CD4-positive, alpha-beta T cell treated with Interleukin-21 for 1 hour (primary cell): Measurements from ENCODE around the gene C10orf71.
A peak's percentile ranks its signal among the peaks of the same experiment; 100 is the strongest.

Experiments used
- DNase-seq: peaks from one replicate; pipeline ENCODE4 v3.0.0-alpha.2; 2020

C10orf71 gene

GRCh38 chr10:49298983-49299815 lies at the start of gene C10orf71:
TSS of gene C10orf71 (plus strand) at chr10:49299170. CDS start at chr10:49322546, 23,376 bp downstream.
- no peak for DNase-seq

- no peak for DNase-seq
Observed at GRCh38 chr10:49252313-49253034, 46.5 kb upstream of the C10orf71 start.

GRCh38 chr10:49253340-49253906 lies 45.5 kb upstream of the C10orf71 start:
- peak; percentile 6 for DNase-seq

- DNase-seq = no peak
Observed at GRCh38 chr10:49254150-49254549, 44.8 kb upstream of the C10orf71 start.

- peak; percentile 63 for DNase-seq
Observed at GRCh38 chr10:49254556-49255318, 44.2 kb upstream of the C10orf71 start.

- no peak for DNase-seq
Observed at GRCh38 chr10:49255883-49256282, 43.1 kb upstream of the C10orf71 start.

- peak; percentile 9 for DNase-seq
Observed at GRCh38 chr10:49257154-49257553, 41.8 kb upstream of the C10orf71 start.

- no peak for DNase-seq
Observed at GRCh38 chr10:49257626-49258349, 41.2 kb upstream of the C10orf71 start.

GRCh38 chr10:49258350-49258683 lies 40.7 kb upstream of the C10orf71 start:
- DNase-seq = no peak

GRCh38 chr10:49260644-49261296 lies 38.2 kb upstream of the C10orf71 start:
- no peak for DNase-seq

GRCh38 chr10:49263591-49263990 lies 35.4 kb upstream of the C10orf71 start:
- no peak for DNase-seq

- no peak for DNase-seq
Observed at GRCh38 chr10:49264177-49264677, 34.7 kb upstream of the C10orf71 start.

- DNase-seq = no peak
Observed at GRCh38 chr10:49265885-49266284, 33.1 kb upstream of the C10orf71 start.

- DNase-seq = no peak
Observed at GRCh38 chr10:49268185-49268584, 30.8 kb upstream of the C10orf71 start.

GRCh38 chr10:49269523-49269922 lies 29.4 kb upstream of the C10orf71 start:
- DNase-seq = no peak

GRCh38 chr10:49270565-49270964 lies 28.4 kb upstream of the C10orf71 start:
- DNase-seq = no peak

GRCh38 chr10:49271346-49271745 lies 27.6 kb upstream of the C10orf71 start:
- no peak for DNase-seq

GRCh38 chr10:49272251-49273081 lies 26.5 kb upstream of the C10orf71 start:
- DNase-seq = no peak

- no peak for DNase-seq
Observed at GRCh38 chr10:49273082-49273465, 25.9 kb upstream of the C10orf71 start.

GRCh38 chr10:49273626-49274025 lies 25.3 kb upstream of the C10orf71 start:
- DNase-seq = no peak

GRCh38 chr10:49274886-49275285 lies 24.1 kb upstream of the C10orf71 start:
- no peak for DNase-seq
